Lung (tissue), 12 donors: ENCODE data around the gene TMEM38B. TPM values are rescaled to one million over a fixed set of nuclear protein-coding genes. Genes with fewer than 3 reads are reported as not detected.
"Not testable (repeated sequence)": the region's sequence is repeated elsewhere in the genome, so short reads cannot be mapped to it uniquely, and the experiment has no call there.

Source experiments
- ATAC-seq: fragments of 200-7000 bp; cut with Tn5 transposase; one replicate; pipeline ENCODE4 v1.9.1; 2020; ENCODE audit warnings: moderate number of reproducible peaks; ENCODE audit not compliant: insufficient read depth, low FRiP score
- DNase-seq, 3 donors: peaks; one replicate each; pipeline ENCODE4 v3.0.0-alpha.2; 2013 to 2017
- H3K27ac ChIP-seq, 2 donors: one replicate each; pipeline ENCODE4 v1.5.1; 2013; ENCODE audit warnings: mild to moderate bottlenecking in 2 of 2, moderate library complexity in 2 of 2, control low read depth in 1 of 2, inconsistent platforms in 1 of 2, low read depth in 1 of 2, low read length in 1 of 2
- H3K27me3 ChIP-seq, 3 donors: one replicate each; pipeline ENCODE4 v1.5.1; 2013; ENCODE audit warnings: low read length in 2 of 3; ENCODE audit not compliant: control insufficient read depth in 3 of 3, insufficient read depth in 3 of 3
- H3K36me3 ChIP-seq, 4 donors: one replicate each; pipeline ENCODE4 v1.5.1; 2013; ENCODE audit warnings: low read length in 4 of 4, mild to moderate bottlenecking in 1 of 4, moderate library complexity in 1 of 4; ENCODE audit not compliant: control insufficient read depth in 4 of 4, insufficient read depth in 4 of 4
- H3K4me1 ChIP-seq, 5 donors: one replicate each; pipeline ENCODE4 v1.5.1; 2013; ENCODE audit warnings: low read length in 5 of 5, mild to moderate bottlenecking in 2 of 5, moderate library complexity in 1 of 5; ENCODE audit not compliant: control insufficient read depth in 5 of 5, insufficient read depth in 5 of 5
- H3K4me3 ChIP-seq: one replicate; pipeline ENCODE4 v1.5.1; 2013; ENCODE audit warnings: mild to moderate bottlenecking, control low read depth, moderate library complexity
- H3K9ac ChIP-seq, 2 donors: one replicate each; pipeline ENCODE4 v1.5.1; 2013; ENCODE audit warnings: low read length in 2 of 2, control low read depth in 1 of 2; ENCODE audit not compliant: insufficient read depth in 1 of 2
- H3K9me3 ChIP-seq, 4 donors: one replicate each; pipeline ENCODE4 v1.5.1; 2013; ENCODE audit warnings: low read length in 3 of 4, mild to moderate bottlenecking in 1 of 4, moderate library complexity in 1 of 4; ENCODE audit not compliant: control insufficient read depth in 4 of 4, insufficient read depth in 3 of 4
- CTCF ChIP-seq: IDR thresholded peaks from 2 replicates; pipeline ENCODE4 v1.5.1; 2012; ENCODE audit warnings: mild to moderate bottlenecking; ENCODE audit errors: control extremely low read depth, extremely low read depth
- WGBS, 2 donors: extraction: QIAGEN DNeasy Blood & Tissue Kit; methylation state at CpG; one replicate each; pipeline ENCODE4 v1.1.7; 2013; 5-methylcytosine and 5-hydroxymethylcytosine counted together
- polyA plus RNA-seq, 2 donors: library from polyadenylated mRNA; stranded (reverse); fragments of 200-250 nt; gene quantifications; one replicate each; pipeline ENCODE4 v1.2.1, GENCODE V29; 2013
- total RNA-seq, 2 donors: library from RNA; depleted of rRNA in 1 of 2; stranded (reverse); fragments of >200 nt in 1 of 2; gene quantifications; one replicate each; pipeline ENCODE4 v1.2.1, GENCODE V29; 2014 to 2021
- donor health status: control.
- donor health status: control.
- donor health status: Bipolar disorder and iron deficiency.
- donor health status: healthy.
- donor health status: DM: yes; HTN: yes; CAD: no.

Gene TMEM38B
- total and polyA plus RNA-seq, 4 donors = 4.9 to 17.2 (median 11.1) TPM

GRCh38 chr9:105751761-105752160 lies 57.4 kb downstream of the TMEM38B start:
- DNase-seq (no peak), ATAC-seq (no peak)

GRCh38 chr9:105757496-105758251 lies 63.3 kb downstream of the TMEM38B start:
- H3K4me3 ChIP-seq = no peak overlapping the region
- peaks cover 0 to 12% (median 2%) of the 10 kb centered on the region in 4 donors for H3K9me3 ChIP-seq
- WGBS, 2 donors = 86 to 87% methylated on average over 12 of the region's 12 CpGs
- H3K27me3 ChIP-seq = no peaks in the 10 kb centered on the region
- ATAC-seq (no peak), DNase-seq (no peak)
- H3K36me3 ChIP-seq = peaks cover 0 to 6% (median 0%) of the 10 kb centered on the region in 4 donors
- no peak for TF ChIP-seq CTCF
- no peaks in the 10 kb centered on the region for H3K4me1 ChIP-seq
- H3K27ac ChIP-seq = peak overlapping the region in 1 of 2 donors; percentile 6
- no peak overlapping the region for H3K9ac ChIP-seq

More at GRCh38 chr9:105751761-105752160, 57.4 kb downstream of the TMEM38B start:
- TF ChIP-seq CTCF = no peak
- Histone ChIP-seq H3K27ac (no peak overlapping the region), H3K4me1 (no peaks in the 10 kb centered on the region), H3K27me3 (no peaks in the 10 kb centered on the region), H3K9me3 (peaks cover 0 to 15% (median 4%) of the 10 kb centered on the region in 4 donors), H3K9ac (no peak overlapping the region), H3K36me3 (peaks cover 0 to 3% (median 3%) of the 10 kb centered on the region in 4 donors), H3K4me3 (no peak overlapping the region)
- WGBS, 2 donors = 85 to 98% methylated on average over 4 of the region's 4 CpGs

GRCh38 chr9:105760053-105760452 lies 65.7 kb downstream of the TMEM38B start:
- Histone ChIP-seq H3K27me3 (no peaks in the 10 kb centered on the region), H3K4me1 (no peaks in the 10 kb centered on the region), H3K27ac (no peak overlapping the region), H3K36me3 (peaks cover 0 to 6% (median 0%) of the 10 kb centered on the region in 4 donors), H3K9me3 (peaks cover 0 to 3% (median 0%) of the 10 kb centered on the region in 4 donors), H3K4me3 (no peak overlapping the region), H3K9ac (no peak overlapping the region)
- DNase-seq = no peak
- TF ChIP-seq CTCF = no peak
- WGBS, 2 donors = 93 to 97% methylated on average over 8 of the region's 8 CpGs
- ATAC-seq = no peak

GRCh38 chr9:105782561-105783494 lies 88.5 kb downstream of the TMEM38B start:
- DNase-seq, H3K27me3 ChIP-seq, ATAC-seq, H3K9ac ChIP-seq, H3K4me3 ChIP-seq, H3K4me1 ChIP-seq, H3K27ac ChIP-seq, H3K36me3 ChIP-seq, H3K9me3 ChIP-seq: not testable (repeated sequence)
- WGBS, 2 donors = 94 to 96% methylated on average over 14 to 22 of the region's 27 CpGs

- not testable (repeated sequence) for ATAC-seq, H3K9ac ChIP-seq, H3K4me3 ChIP-seq, H3K9me3 ChIP-seq, H3K27ac ChIP-seq, DNase-seq, H3K36me3 ChIP-seq, H3K4me1 ChIP-seq, H3K27me3 ChIP-seq
- 84 to 94% methylated on average over 6 of the region's 6 CpGs for whole genome bisulfite sequencing, 2 donors
Observed at GRCh38 chr9:105783495-105783872, 89.1 kb downstream of the TMEM38B start.

GRCh38 chr9:105786796-105787195 lies 92.5 kb downstream of the TMEM38B start:
- peaks cover 0 to 13% (median 4%) of the 10 kb centered on the region in 4 donors for H3K9me3 ChIP-seq
- not testable (repeated sequence) for H3K4me3 ChIP-seq
- WGBS, 2 donors = 50 to 65% methylated on average over 2 of the region's 2 CpGs

More at GRCh38 chr9:105786796-105787195, 92.5 kb downstream of the TMEM38B start:
- not testable (repeated sequence) for H3K27me3 ChIP-seq, H3K4me1 ChIP-seq, ATAC-seq, DNase-seq, H3K36me3 ChIP-seq, H3K9ac ChIP-seq, H3K27ac ChIP-seq
